Type B pancreatic cell (in vitro differentiated cells): ENCODE measurements around the gene PHRF1. TPM values are rescaled to one million over a fixed set of nuclear protein-coding genes. Genes with fewer than 3 reads are reported as not detected.

Experiments used
- DNase-seq: peaks from one replicate; pipeline ENCODE4 v3.0.0; 2021; ENCODE audit warnings: mixed read lengths; ENCODE audit not compliant: unreplicated experiment; ENCODE audit errors: extremely low spot score
- H3K27ac Mint-ChIP-seq: 2 replicates; pipeline ENCODE4 v1.8.0; 2021; ENCODE audit warnings: mild to moderate bottlenecking, mixed read lengths
- H3K27me3 Mint-ChIP-seq: 2 replicates; pipeline ENCODE4 v1.8.0; 2021; ENCODE audit warnings: mixed read lengths
- H3K36me3 Mint-ChIP-seq: 2 replicates; pipeline ENCODE4 v1.8.0; 2021; ENCODE audit warnings: mixed read lengths
- H3K4me1 Mint-ChIP-seq: one replicate; pipeline ENCODE4 v1.8.0; 2021; ENCODE audit warnings: mixed read lengths; ENCODE audit not compliant: unreplicated experiment
- H3K4me3 Mint-ChIP-seq: 2 replicates; pipeline ENCODE4 v1.8.0; 2021; ENCODE audit warnings: mild to moderate bottlenecking, mixed read lengths
- H3K9me3 Mint-ChIP-seq: 2 replicates; pipeline ENCODE4 v1.8.0; 2021; ENCODE audit warnings: mixed read lengths
- microRNA-seq: library from miRNA; unstranded; fragments of <30 nt; microRNA quantifications from one replicate; pipeline ENCODE4, GENCODE V29; 2020
- total RNA-seq: library from RNA; stranded (reverse); gene quantifications from 2 replicates; pipeline ENCODE4 v1.2.1, GENCODE V29; 2021; ENCODE audit warnings: low replicate concordance
- TF ChIP-seq, protein P1 (sequence below): fragments of 200-600 bp; sonication (generic); conservative IDR thresholded peaks from 2 replicates; pipeline ENCODE4 v1.5.0; 2021; ENCODE audit warnings: antibody characterized with exemption, mild to moderate bottlenecking

The PHRF1 gene
- total RNA-seq, 1 donor from 2014 or later = 38.7 TPM

DNA sequence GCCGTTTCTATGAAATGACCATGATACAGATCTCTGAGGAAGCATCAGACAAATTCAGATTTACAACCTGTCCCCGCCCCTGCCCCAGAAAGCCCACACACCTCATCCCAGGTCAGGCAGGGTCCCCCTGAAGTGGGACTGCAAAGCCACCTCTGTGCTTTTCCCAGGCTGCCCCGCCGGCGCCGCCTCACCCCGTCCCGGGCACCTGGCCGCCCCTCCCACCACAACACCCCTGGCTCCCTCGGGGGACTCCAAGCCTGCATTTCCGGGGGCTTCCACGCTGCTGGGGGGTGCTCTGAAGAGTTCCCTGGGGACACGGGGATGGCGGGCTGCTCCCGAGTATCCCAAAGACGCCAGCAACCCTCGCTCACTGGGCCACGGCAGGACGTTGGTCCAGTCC lies 84.0 kb downstream of the PHRF1 start:
- TF ChIP-seq, protein P1, sequence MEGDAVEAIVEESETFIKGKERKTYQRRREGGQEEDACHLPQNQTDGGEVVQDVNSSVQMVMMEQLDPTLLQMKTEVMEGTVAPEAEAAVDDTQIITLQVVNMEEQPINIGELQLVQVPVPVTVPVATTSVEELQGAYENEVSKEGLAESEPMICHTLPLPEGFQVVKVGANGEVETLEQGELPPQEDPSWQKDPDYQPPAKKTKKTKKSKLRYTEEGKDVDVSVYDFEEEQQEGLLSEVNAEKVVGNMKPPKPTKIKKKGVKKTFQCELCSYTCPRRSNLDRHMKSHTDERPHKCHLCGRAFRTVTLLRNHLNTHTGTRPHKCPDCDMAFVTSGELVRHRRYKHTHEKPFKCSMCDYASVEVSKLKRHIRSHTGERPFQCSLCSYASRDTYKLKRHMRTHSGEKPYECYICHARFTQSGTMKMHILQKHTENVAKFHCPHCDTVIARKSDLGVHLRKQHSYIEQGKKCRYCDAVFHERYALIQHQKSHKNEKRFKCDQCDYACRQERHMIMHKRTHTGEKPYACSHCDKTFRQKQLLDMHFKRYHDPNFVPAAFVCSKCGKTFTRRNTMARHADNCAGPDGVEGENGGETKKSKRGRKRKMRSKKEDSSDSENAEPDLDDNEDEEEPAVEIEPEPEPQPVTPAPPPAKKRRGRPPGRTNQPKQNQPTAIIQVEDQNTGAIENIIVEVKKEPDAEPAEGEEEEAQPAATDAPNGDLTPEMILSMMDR = no peak
- DNase-seq = no peak
- Mint-ChIP-seq H3K4me3 (no peak overlapping the region), H3K36me3 (peaks cover 7% of the 10 kb centered on the region), H3K9me3 (no peaks in the 10 kb centered on the region), H3K27ac (no peak overlapping the region), H3K27me3 (no peaks in the 10 kb centered on the region), H3K4me1 (no peaks in the 10 kb centered on the region)

DNA sequence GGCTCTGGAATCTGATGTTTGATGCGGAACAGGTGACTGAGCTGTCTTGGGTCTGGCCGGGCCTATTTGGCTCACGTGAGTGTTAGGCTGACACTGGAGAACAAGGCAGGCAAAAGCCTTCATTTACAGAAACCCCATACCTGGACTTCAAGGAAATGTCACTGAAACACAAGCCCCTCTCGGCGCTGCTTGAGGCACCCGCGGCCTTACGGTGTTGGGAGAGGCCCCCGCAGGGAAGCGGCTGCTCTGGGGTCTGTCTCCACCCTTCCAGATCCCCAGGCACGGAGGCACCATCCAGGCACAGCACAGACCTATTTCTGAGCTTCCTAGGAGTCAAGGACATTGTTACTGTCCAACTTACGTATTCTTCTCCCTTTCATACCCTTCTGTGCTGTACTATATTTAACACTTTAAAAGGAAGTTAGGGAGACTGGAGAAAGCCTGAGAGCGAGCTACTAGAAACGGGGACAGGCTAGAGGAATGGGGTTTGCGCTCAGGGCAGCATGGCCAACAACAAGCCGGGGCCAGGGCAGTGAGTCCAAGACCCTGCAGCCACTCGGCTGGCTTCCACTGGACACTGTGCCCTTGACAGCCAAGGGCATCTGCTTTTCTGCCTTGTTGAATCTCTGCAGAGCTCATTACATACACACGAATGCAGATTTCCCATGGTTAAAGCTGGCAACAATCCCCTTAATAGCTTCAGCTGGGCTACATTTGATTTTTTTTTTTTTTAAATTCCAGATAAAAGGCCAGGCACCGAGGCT lies 84.6 kb downstream of the PHRF1 start:
- no peak overlapping the region for H3K27ac Mint-ChIP-seq
- TF ChIP-seq, protein P1 = no peak
- H3K9me3 Mint-ChIP-seq = no peaks in the 10 kb centered on the region
- no peaks in the 10 kb centered on the region for H3K27me3 Mint-ChIP-seq
- DNase-seq = no peak
- H3K4me3 Mint-ChIP-seq = no peak overlapping the region
- H3K36me3 Mint-ChIP-seq = peaks cover 10% of the 10 kb centered on the region
- H3K4me1 Mint-ChIP-seq = no peaks in the 10 kb centered on the region

Small RNA genes lying within 50 kb of the gene (microRNA-seq; reads per million reads assigned to microRNA genes)
- 496 reads per million, percentile 77 among the genes with 10 or more reads in this experiment for gene MIR210

Other genes with a start within 250 kb of the PHRF1 start
- gene B4GALNT4, start 207.0 kb upstream of the PHRF1 start, total RNA-seq = 95.0 and 185 TPM in 2 replicates
- 51.6 and 156 TPM in 2 replicates for gene PKP3, start 182.3 kb upstream of the PHRF1 start, total RNA-seq
- 36.2 and 44.0 TPM in 2 replicates for gene SIGIRR, start 161.5 kb upstream of the PHRF1 start, total RNA-seq
- gene ANO9, start 134.5 kb upstream of the PHRF1 start, total RNA-seq = 25.3 and 66.6 TPM in 2 replicates
- gene PTDSS2, start 126.2 kb upstream of the PHRF1 start, total RNA-seq = 33.6 and 46.9 TPM in 2 replicates
- gene RNH1, start 69.2 kb upstream of the PHRF1 start, total RNA-seq = 84.5 and 128 TPM in 2 replicates
- 54.6 and 63.1 TPM in 2 replicates for gene HRAS, start 40.9 kb upstream of the PHRF1 start, total RNA-seq
- 1.7 and 1.8 TPM in 2 replicates for gene LRRC56, start 38.9 kb upstream of the PHRF1 start, total RNA-seq
- 6.7 and 7.2 TPM in 2 replicates for gene LMNTD2, start 15.7 kb upstream of the PHRF1 start, total RNA-seq
- gene RASSF7, start 15.5 kb upstream of the PHRF1 start, total RNA-seq = 35.7 and 75.8 TPM in 2 replicates
- 16.4 and 20.5 TPM in 2 replicates for gene IRF7, start 39.5 kb downstream of the PHRF1 start, total RNA-seq
- 7.1 and 23.0 TPM in 2 replicates for gene CDHR5, start 48.5 kb downstream of the PHRF1 start, total RNA-seq
- gene SCT, start 50.7 kb downstream of the PHRF1 start, total RNA-seq = 3.1 and 15.3 TPM in 2 replicates
- 0.59 and 1.2 TPM in 2 replicates for gene DRD4, start 60.8 kb downstream of the PHRF1 start, total RNA-seq
- gene DEAF1, start 118.8 kb downstream of the PHRF1 start, total RNA-seq = 41.0 and 48.1 TPM in 2 replicates
- 23.2 and 37.4 TPM in 2 replicates for gene TMEM80, start 119.3 kb downstream of the PHRF1 start, total RNA-seq
- 218 and 497 TPM in 2 replicates for gene EPS8L2, start 129.8 kb downstream of the PHRF1 start, total RNA-seq
- 189 and 288 TPM in 2 replicates for gene TALDO1, start 171.0 kb downstream of the PHRF1 start, total RNA-seq
- 80.1 and 80.9 TPM in 2 replicates for gene GATD1, start 201.0 kb downstream of the PHRF1 start, total RNA-seq
- 0.17 and 0.89 TPM in 2 replicates for gene CEND1, start 213.6 kb downstream of the PHRF1 start, total RNA-seq
- 31.6 and 35.6 TPM in 2 replicates for gene SLC25A22, start 221.8 kb downstream of the PHRF1 start, total RNA-seq
- 32.7 and 44.5 TPM in 2 replicates for gene PIDD1, start 228.8 kb downstream of the PHRF1 start, total RNA-seq
- gene RPLP2, start 233.5 kb downstream of the PHRF1 start, total RNA-seq = 1,985 and 2,207 TPM in 2 replicates
- gene PNPLA2, start 242.4 kb downstream of the PHRF1 start, total RNA-seq = 47.8 and 55.6 TPM in 2 replicates